PC-9 (cell line): ENCODE results near the gene PAXX. TPM values are rescaled to one million over a fixed set of nuclear protein-coding genes. Genes with fewer than 3 reads are reported as not detected.

Source experiments
- BruUV-seq: library from RNA; stranded (reverse); fragments of 400-500 nt; replicated peaks from 2 replicates; lab custom pipeline; 2021; lab: Mats Ljungman, UMichigan
- CTCF ChIA-PET: fragments of 300-600 bp; sonication (Branson Sonifier 250); formaldehyde crosslinking; loops from one replicate; lab custom pipeline; 2022; ENCODE audit warnings: antibody characterized with exemption; lab: Charles Lee
- POLR2A ChIA-PET: fragments of 300-600 bp; sonication (Branson Sonifier 250); formaldehyde crosslinking; loops from one replicate; lab custom pipeline; 2022; ENCODE audit warnings: antibody characterized with exemption; ENCODE audit not compliant: unreplicated experiment; lab: Charles Lee
- DNase-seq, 2 experiments: peaks; one replicate each; pipeline versions ENCODE4 v3.0.0 to v3.0.0-alpha.2; 2015 to 2022; ENCODE audit warnings: mixed read lengths in 1 of 2
- H2AFZ ChIP-seq: fragments of 200-600 bp; sonication (generic); 2 replicates; pipeline ENCODE4 v1.8.1; 2017; ENCODE audit warnings: antibody characterized with exemption
- H3F3A ChIP-seq: fragments of 200-600 bp; sonication (generic); 2 replicates; pipeline ENCODE4 v1.8.1; 2017; ENCODE audit warnings: antibody characterized with exemption, mild to moderate bottlenecking, low read depth; ENCODE audit not compliant: insufficient read depth
- H3K27ac ChIP-seq: fragments of 200-600 bp; sonication (generic); 2 replicates; pipeline ENCODE4 v1.6.1; 2016; ENCODE audit warnings: mixed run types
- H3K27me3 ChIP-seq: fragments of 200-600 bp; sonication (generic); 2 replicates; pipeline ENCODE4 v1.6.1; 2016; ENCODE audit warnings: low read depth, mixed run types; ENCODE audit not compliant: insufficient read depth
- H3K36me3 ChIP-seq: fragments of 200-600 bp; sonication (generic); 2 replicates; pipeline ENCODE4 v1.6.1; 2016; ENCODE audit warnings: low read depth, mixed run types
- H3K4me1 ChIP-seq: fragments of 200-600 bp; sonication (generic); replicated peaks from 2 replicates; pipeline ENCODE4 v1.6.1; 2016; ENCODE audit warnings: mixed run types; ENCODE audit not compliant: insufficient read depth
- H3K4me2 ChIP-seq: fragments of 200-600 bp; sonication (generic); 2 replicates; pipeline ENCODE4 v1.6.1; 2017; ENCODE audit warnings: mixed run types
- H3K4me3 ChIP-seq: fragments of 200-600 bp; sonication (generic); 2 replicates; pipeline ENCODE4 v1.6.1; 2016; ENCODE audit warnings: mixed run types
- H3K79me2 ChIP-seq: fragments of 200-600 bp; sonication (generic); 2 replicates; pipeline ENCODE4 v1.6.1; 2017; ENCODE audit warnings: low read depth, mixed run types
- H3K9me2 ChIP-seq: fragments of 200-600 bp; sonication (generic); 2 replicates; pipeline ENCODE4 v1.8.1; 2017; ENCODE audit warnings: mild to moderate bottlenecking; ENCODE audit not compliant: insufficient read depth
- H3K9me3 ChIP-seq: fragments of 200-600 bp; sonication (generic); 2 replicates; pipeline ENCODE4 v1.8.1; 2016; ENCODE audit warnings: low read depth; ENCODE audit not compliant: insufficient read depth
- H4K20me1 ChIP-seq: fragments of 200-600 bp; sonication (generic); 2 replicates; pipeline ENCODE4 v1.8.1; 2017; ENCODE audit not compliant: insufficient read depth
- EZH2 ChIP-seq: fragments of 200-600 bp; sonication (generic); IDR thresholded peaks from 2 replicates; pipeline ENCODE4 v1.8.0; 2017; ENCODE audit warnings: antibody characterized with exemption, low read depth
- intact Hi-C: fragments of 100-400 bp; cut with micrococcal nuclease; formaldehyde crosslinking; loops from one replicate; pipeline ENCODE4 v1.10.0; 2022; ENCODE audit not compliant: unreplicated experiment
- total RNA-seq: library from RNA; stranded (reverse); gene quantifications from 2 replicates; pipeline ENCODE4 v1.2.3, GENCODE V29; 2021
- TF ChIP-seq, protein P1 (sequence below): fragments of 200-600 bp; sonication (generic); conservative IDR thresholded peaks from 2 replicates; pipeline ENCODE4 v1.6.1; 2017; ENCODE audit warnings: mixed run types, antibody characterized with exemption, mild to moderate bottlenecking, moderate library complexity

Gene PAXX
- total RNA-seq, 1 experiment from 2014 or later = 54.9 TPM

DNA sequence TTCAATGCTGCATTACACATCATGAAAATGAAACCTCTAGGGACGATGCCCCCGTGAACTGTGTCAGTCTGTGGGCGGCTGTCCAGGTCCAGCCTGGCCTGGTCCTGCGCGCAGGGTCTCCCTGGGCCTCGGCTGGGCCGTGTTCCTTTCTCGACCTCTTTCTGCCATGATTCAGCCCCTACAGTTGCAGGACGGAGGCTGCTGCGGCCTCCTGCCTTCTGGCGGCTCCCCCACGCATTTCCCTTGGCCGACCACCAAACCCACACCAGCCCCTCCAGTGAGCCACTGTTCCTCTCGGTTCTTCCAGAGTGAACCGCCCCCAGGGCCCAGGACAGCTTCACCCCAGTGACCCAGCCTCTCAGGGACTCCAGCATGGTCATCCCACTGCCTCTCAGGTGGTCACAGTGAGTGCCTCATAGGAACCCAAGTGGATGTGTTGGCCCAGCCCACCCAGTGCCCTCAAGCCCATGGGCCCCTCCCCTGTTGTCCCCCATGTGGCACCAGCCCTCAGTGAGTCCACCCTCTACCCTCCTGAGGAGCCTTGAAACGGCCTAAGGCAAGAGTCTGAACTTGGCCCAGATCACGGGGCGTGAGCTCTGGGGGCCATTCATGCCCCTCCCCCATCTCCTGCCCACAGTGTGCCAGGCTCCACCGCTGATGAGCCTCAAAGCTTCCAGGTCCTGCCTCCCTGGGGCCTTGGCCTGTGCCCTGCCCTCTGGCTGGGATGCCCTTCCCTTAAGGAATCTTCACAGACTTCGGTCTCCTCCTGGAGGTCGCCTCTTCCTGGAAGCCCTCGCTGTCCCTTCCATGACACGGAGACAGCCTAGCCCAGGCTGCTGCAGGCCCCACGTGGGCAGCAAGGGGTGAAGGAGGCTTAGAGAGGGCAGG, 14.1 kb downstream of the PAXX start:
- Histone ChIP-seq H3K79me2 (no peaks in the 10 kb centered on the region), H2AFZ (no peak overlapping the region), H3K36me3 (no peaks in the 10 kb centered on the region), H3K4me3 (no peak overlapping the region), H3K27me3 (no peaks in the 10 kb centered on the region), H3K27ac (no peak overlapping the region), H3K9me3 (no peaks in the 10 kb centered on the region), H3K4me1 (0 out of 2 replicates have a peak, but pooled peaks cover under 1% of the 10 kb centered on the region), H3K9me2 (no peaks in the 10 kb centered on the region), H4K20me1 (no peaks in the 10 kb centered on the region), H3F3A (peaks cover 5% of the 10 kb centered on the region; the same call in 1 of the 2 replicates), H3K4me2 (no peak overlapping the region)
- DNase-seq = no peak
- POLR2A ChIA-PET = no interaction called here
- CTCF ChIA-PET = interaction anchor here (0.6 kb wide), 1 partner anchor 469 kb away, joined by 4 read pairs; no protein-coding TSS in a partner anchor
- intact Hi-C loops = no loop called here
- TF ChIP-seq, protein P1, sequence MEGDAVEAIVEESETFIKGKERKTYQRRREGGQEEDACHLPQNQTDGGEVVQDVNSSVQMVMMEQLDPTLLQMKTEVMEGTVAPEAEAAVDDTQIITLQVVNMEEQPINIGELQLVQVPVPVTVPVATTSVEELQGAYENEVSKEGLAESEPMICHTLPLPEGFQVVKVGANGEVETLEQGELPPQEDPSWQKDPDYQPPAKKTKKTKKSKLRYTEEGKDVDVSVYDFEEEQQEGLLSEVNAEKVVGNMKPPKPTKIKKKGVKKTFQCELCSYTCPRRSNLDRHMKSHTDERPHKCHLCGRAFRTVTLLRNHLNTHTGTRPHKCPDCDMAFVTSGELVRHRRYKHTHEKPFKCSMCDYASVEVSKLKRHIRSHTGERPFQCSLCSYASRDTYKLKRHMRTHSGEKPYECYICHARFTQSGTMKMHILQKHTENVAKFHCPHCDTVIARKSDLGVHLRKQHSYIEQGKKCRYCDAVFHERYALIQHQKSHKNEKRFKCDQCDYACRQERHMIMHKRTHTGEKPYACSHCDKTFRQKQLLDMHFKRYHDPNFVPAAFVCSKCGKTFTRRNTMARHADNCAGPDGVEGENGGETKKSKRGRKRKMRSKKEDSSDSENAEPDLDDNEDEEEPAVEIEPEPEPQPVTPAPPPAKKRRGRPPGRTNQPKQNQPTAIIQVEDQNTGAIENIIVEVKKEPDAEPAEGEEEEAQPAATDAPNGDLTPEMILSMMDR = no peak
- no peak for TF ChIP-seq EZH2
- no TSS peak for BruUV-seq

DNA sequence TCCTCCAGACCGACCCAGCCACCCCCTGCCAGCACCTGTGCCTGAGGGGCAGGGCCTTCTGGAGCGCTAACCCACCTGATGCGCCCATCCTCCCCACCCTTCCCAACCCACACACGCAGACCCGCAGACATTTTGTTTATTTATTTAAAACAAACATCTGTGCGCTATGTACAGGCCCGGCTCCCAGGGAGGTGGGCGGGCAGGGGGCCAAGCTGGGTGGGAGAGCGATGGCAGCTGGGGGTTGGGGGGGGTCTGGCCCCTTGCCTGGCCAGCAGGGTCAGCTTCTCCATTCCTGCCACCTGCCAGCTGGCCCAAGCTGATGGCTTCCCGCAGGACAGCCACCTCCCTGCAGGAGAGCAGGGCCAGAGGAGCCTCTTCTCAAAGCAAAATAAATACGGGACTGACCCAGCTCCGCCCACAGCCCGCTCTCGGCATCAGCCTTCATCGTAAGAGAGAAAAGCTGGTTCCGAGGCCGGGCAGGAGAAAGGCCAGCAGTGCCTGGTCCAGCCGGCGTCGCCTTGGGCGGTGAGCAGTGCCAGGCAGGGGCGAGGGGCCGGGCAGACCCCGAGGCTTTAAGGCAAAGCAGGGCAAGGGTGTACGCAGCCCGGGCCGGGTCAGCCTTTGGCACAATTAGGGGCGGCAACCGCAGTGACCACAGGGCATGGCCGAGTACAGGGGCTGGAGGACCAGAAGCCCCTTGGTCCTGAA, 15.0 kb downstream of the PAXX start:
- H3K27ac ChIP-seq = no peak overlapping the region
- ChIA-PET POLR2A (no interaction called here), CTCF (interaction anchor here (0.6 kb wide), 1 partner anchor 468 kb away, joined by 4 read pairs; no protein-coding TSS in a partner anchor)
- H3F3A ChIP-seq = 0 out of 2 replicates have a peak, but pooled peaks cover 5% of the 10 kb centered on the region
- no peaks in the 10 kb centered on the region for H3K27me3 ChIP-seq
- TF ChIP-seq, protein P1 = no peak
- no peak for TF ChIP-seq EZH2
- no peak for DNase-seq
- no peaks in the 10 kb centered on the region for H3K36me3 ChIP-seq
- no peak overlapping the region for H3K4me2 ChIP-seq
- no peak overlapping the region for H3K4me3 ChIP-seq
- no peaks in the 10 kb centered on the region for H3K9me3 ChIP-seq
- no peaks in the 10 kb centered on the region for H3K4me1 ChIP-seq
- intact Hi-C loops = no loop called here
- H3K79me2 ChIP-seq = no peaks in the 10 kb centered on the region
- H2AFZ ChIP-seq = no peak overlapping the region
- no TSS peak for BruUV-seq
- H3K9me2 ChIP-seq = no peaks in the 10 kb centered on the region
- H4K20me1 ChIP-seq = no peaks in the 10 kb centered on the region

DNA sequence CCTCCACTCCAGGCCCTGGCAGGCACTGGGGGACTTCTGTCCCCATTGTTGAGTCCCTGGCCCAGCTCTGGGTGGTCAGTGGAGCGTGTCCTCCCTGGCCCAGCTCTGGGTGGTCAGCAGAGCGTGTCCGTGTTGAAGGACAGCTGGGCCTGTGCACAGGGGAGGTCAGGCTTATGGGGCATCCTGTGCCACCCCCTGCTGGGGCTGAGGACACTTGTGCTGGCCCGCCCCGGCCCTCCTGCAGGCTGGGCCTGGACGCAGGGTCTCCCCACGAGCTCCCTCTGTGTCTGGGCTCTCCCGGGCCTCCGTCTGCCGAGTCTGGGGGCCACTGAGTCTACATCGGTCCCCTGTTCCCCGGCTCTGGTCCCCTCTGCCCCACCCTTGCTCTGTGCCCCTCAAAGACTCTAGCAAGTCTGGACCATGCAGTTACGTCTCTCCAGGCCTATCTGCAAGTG, 15.6 kb downstream of the PAXX start:
- Histone ChIP-seq H3K4me1 (no peaks in the 10 kb centered on the region), H3K27ac (no peak overlapping the region), H3K4me3 (no peak overlapping the region), H3K9me3 (no peaks in the 10 kb centered on the region), H4K20me1 (no peaks in the 10 kb centered on the region), H3F3A (0 out of 2 replicates have a peak, but pooled peaks cover 5% of the 10 kb centered on the region), H3K27me3 (no peaks in the 10 kb centered on the region), H3K4me2 (no peak overlapping the region), H2AFZ (no peak overlapping the region), H3K36me3 (no peaks in the 10 kb centered on the region), H3K9me2 (no peaks in the 10 kb centered on the region), H3K79me2 (no peaks in the 10 kb centered on the region)
- intact Hi-C loops = no loop called here
- CTCF ChIA-PET = no interaction called here
- DNase-seq = no peak
- no TSS peak for BruUV-seq
- POLR2A ChIA-PET = no interaction called here
- TF ChIP-seq, protein P1 = no peak
- no peak for TF ChIP-seq EZH2
